IMR-90 (cell line): Measurements from ENCODE around the gene COL24A1. TPM values are rescaled to one million over a fixed set of nuclear protein-coding genes. Genes with fewer than 3 reads are reported as not detected.

Source experiments
- ATAC-seq: fragments of 200-7000 bp; cut with Tn5 transposase; 2 replicates; pipeline ENCODE4 v1.9.1; 2020; ENCODE audit warnings: low read depth, mild to moderate bottlenecking, moderate library complexity
- BruUV-seq: library from RNA; stranded (reverse); fragments of 400-500 nt; replicated peaks from 2 replicates; lab custom pipeline; 2021; lab: Mats Ljungman, UMichigan
- CTCF ChIA-PET: fragments of 300-600 bp; formaldehyde crosslinking; extraction: SDS; loops from one replicate; lab custom pipeline; 2021; ENCODE audit warnings: antibody characterized with exemption; lab: Yijun Ruan, JAX
- POLR2A ChIA-PET: fragments of 300-600 bp; sonication (Branson Sonifier 250); formaldehyde crosslinking; loops from one replicate; lab custom pipeline; 2022; ENCODE audit warnings: antibody characterized with exemption; ENCODE audit not compliant: unreplicated experiment; lab: Charles Lee
- DNase-seq: peaks from one replicate; pipeline ENCODE4 v3.0.0; 2013
- H2AFZ ChIP-seq: replicated peaks from 2 replicates; pipeline ENCODE3; 2013; ENCODE audit warnings: low read length, mild to moderate bottlenecking; ENCODE audit not compliant: poor library complexity
- H2AK5ac ChIP-seq: 2 replicates; pipeline ENCODE4 v1.6.1; 2013; ENCODE audit warnings: low read depth, low read length, inconsistent platforms
- H2AK9ac ChIP-seq: replicated peaks from 2 replicates; pipeline ENCODE3; 2013; ENCODE audit warnings: mild to moderate bottlenecking, low read depth, low read length, moderate library complexity; ENCODE audit not compliant: poor library complexity
- H2BK120ac ChIP-seq: 2 replicates; pipeline ENCODE4 v1.6.1; 2013; ENCODE audit warnings: low read depth, low read length, inconsistent platforms
- H2BK15ac ChIP-seq: 3 replicates; pipeline ENCODE4 v1.6.1; 2013; ENCODE audit warnings: low read depth, low read length, inconsistent platforms
- H2BK20ac ChIP-seq: 2 replicates; pipeline ENCODE4 v1.6.1; 2013; ENCODE audit warnings: low read depth, mild to moderate bottlenecking, inconsistent platforms, low read length, moderate library complexity
- H2BK5ac ChIP-seq: 2 replicates; pipeline ENCODE4 v1.6.1; 2013; ENCODE audit warnings: mild to moderate bottlenecking, low read depth, low read length, inconsistent platforms; ENCODE audit not compliant: poor library complexity, severe bottlenecking
- H3K14ac ChIP-seq: replicated peaks from 2 replicates; pipeline ENCODE4 v1.6.1; 2013; ENCODE audit warnings: low read depth, low read length, inconsistent platforms
- H3K18ac ChIP-seq: 2 replicates; pipeline ENCODE4 v1.6.1; 2013; ENCODE audit warnings: low read depth, low read length, control low read depth
- H3K23ac ChIP-seq: 2 replicates; pipeline ENCODE4 v1.6.1; 2013; ENCODE audit warnings: low read depth, low read length, inconsistent platforms
- H3K27ac ChIP-seq: 2 replicates; pipeline ENCODE4 v1.5.1; 2013; ENCODE audit warnings: mild to moderate bottlenecking, control low read depth, low read length; ENCODE audit not compliant: insufficient read depth
- H3K27me3 ChIP-seq: 2 replicates; pipeline ENCODE4 v1.6.1; 2013; ENCODE audit warnings: low read length; ENCODE audit not compliant: control insufficient read depth, insufficient read depth
- H3K36me3 ChIP-seq: 2 replicates; pipeline ENCODE4 v1.6.1; 2013; ENCODE audit warnings: low read length, mixed read lengths; ENCODE audit not compliant: control insufficient read depth, insufficient read depth
- H3K4ac ChIP-seq: 2 replicates; pipeline ENCODE4 v1.6.1; 2013; ENCODE audit warnings: low read depth, low read length, inconsistent platforms
- H3K4me1 ChIP-seq: 2 replicates; pipeline ENCODE4 v1.6.1; 2013; ENCODE audit warnings: low read length, mixed read lengths; ENCODE audit not compliant: control insufficient read depth, insufficient read depth
- H3K4me2 ChIP-seq: 2 replicates; pipeline ENCODE4 v1.6.1; 2013; ENCODE audit warnings: low read depth, mild to moderate bottlenecking, control low read depth, low read length, moderate library complexity
- H3K4me3 ChIP-seq: 2 replicates; pipeline ENCODE4 v1.5.1; 2013; ENCODE audit warnings: low read depth, mild to moderate bottlenecking, control low read depth, low read length, moderate library complexity; ENCODE audit not compliant: insufficient read depth
- H3K56ac ChIP-seq: 2 replicates; pipeline ENCODE4 v1.6.1; 2013; ENCODE audit warnings: low read length, inconsistent platforms; ENCODE audit not compliant: insufficient read depth; ENCODE audit errors: extremely low read depth
- H3K79me1 ChIP-seq, 2 experiments: 2 replicates each; pipeline ENCODE4 v1.6.1; 2013; ENCODE audit warnings: low read length in 2 of 2, inconsistent platforms in 1 of 2, low read depth in 1 of 2
- H3K9ac ChIP-seq: 2 replicates; pipeline ENCODE4 v1.6.1; 2013; ENCODE audit warnings: low read depth, low read length, control low read depth
- H3K9me1 ChIP-seq: 2 replicates; pipeline ENCODE4 v1.6.1; 2013; ENCODE audit warnings: low read length, inconsistent platforms; ENCODE audit not compliant: insufficient read depth
- H3K9me3 ChIP-seq: 2 replicates; pipeline ENCODE4 v1.6.1; 2013; ENCODE audit warnings: low read length; ENCODE audit not compliant: control insufficient read depth, insufficient read depth
- H4K20me1 ChIP-seq: 2 replicates; pipeline ENCODE4 v1.6.1; 2013; ENCODE audit warnings: low read length, inconsistent platforms; ENCODE audit not compliant: insufficient read depth
- H4K5ac ChIP-seq: 2 replicates; pipeline ENCODE4 v1.6.1; 2013; ENCODE audit warnings: mild to moderate bottlenecking, low read depth, low read length, control low read depth
- H4K8ac ChIP-seq, 2 experiments: 2 replicates each; pipeline ENCODE4 v1.6.1; 2013; ENCODE audit warnings: low read depth in 2 of 2, low read length in 2 of 2, control low read depth in 1 of 2, inconsistent platforms in 1 of 2
- H4K91ac ChIP-seq: 2 replicates; pipeline ENCODE4 v1.6.1; 2013; ENCODE audit warnings: low read depth, low read length, inconsistent platforms; ENCODE audit not compliant: insufficient read depth
- BHLHE40 ChIP-seq: fragments of 150-350 bp; IDR thresholded peaks from 2 replicates; pipeline ENCODE4 v1.6.1; 2016; ENCODE audit warnings: mild to moderate bottlenecking, low read depth, low read length
- CEBPB ChIP-seq: IDR thresholded peaks from 2 replicates; pipeline ENCODE4 v1.6.1; 2012; ENCODE audit warnings: low read depth, low read length, improper control_type of control experiment
- CHD1 ChIP-seq: IDR thresholded peaks from 2 replicates; pipeline ENCODE4 v1.6.1; 2012; ENCODE audit warnings: low read depth, low read length, improper control_type of control experiment
- CTCF ChIP-seq: conservative IDR thresholded peaks from 2 replicates; pipeline ENCODE4 v1.5.1; 2012; ENCODE audit warnings: mild to moderate bottlenecking, low read depth, low read length, improper control_type of control experiment
- ELK1 ChIP-seq: fragments of 150-350 bp; IDR thresholded peaks from 2 replicates; pipeline ENCODE4 v1.6.1; 2016; ENCODE audit warnings: low read depth, mild to moderate bottlenecking, low read length, moderate library complexity, borderline replicate concordance
- FOS ChIP-seq: fragments of 150-350 bp; IDR thresholded peaks from 2 replicates; pipeline ENCODE4 v1.6.1; 2016; ENCODE audit warnings: low read depth, low read length
- MAFK ChIP-seq: IDR thresholded peaks from 2 replicates; pipeline ENCODE4 v1.6.1; 2012; ENCODE audit warnings: low read depth, low read length, improper control_type of control experiment
- MAZ ChIP-seq: IDR thresholded peaks from 2 replicates; pipeline ENCODE4 v1.6.1; 2012; ENCODE audit warnings: low read depth, mild to moderate bottlenecking, low read length, improper control_type of control experiment, moderate library complexity, borderline replicate concordance
- MXI1 ChIP-seq: IDR thresholded peaks from 2 replicates; pipeline ENCODE4 v1.6.1; 2012; ENCODE audit warnings: low read depth, mild to moderate bottlenecking, low read length, moderate library complexity, borderline replicate concordance
- NFE2L2 ChIP-seq: fragments of 150-350 bp; IDR thresholded peaks from 2 replicates; pipeline ENCODE4 v1.6.1; 2016; ENCODE audit warnings: low read depth, mild to moderate bottlenecking, low read length
- POLR2A ChIP-seq: IDR thresholded peaks from 2 replicates; pipeline ENCODE4 v1.6.1; 2012; ENCODE audit warnings: mild to moderate bottlenecking, low read depth, low read length
- RAD21 ChIP-seq: IDR thresholded peaks from 2 replicates; pipeline ENCODE4 v1.6.1; 2012; ENCODE audit warnings: low read length, improper control_type of control experiment
- RCOR1 ChIP-seq: IDR thresholded peaks from 2 replicates; pipeline ENCODE4 v1.6.1; 2012; ENCODE audit warnings: mild to moderate bottlenecking, low read length, improper control_type of control experiment; ENCODE audit not compliant: insufficient replicate concordance
- RFX5 ChIP-seq: IDR thresholded peaks from 2 replicates; pipeline ENCODE4 v1.8.0; 2012; ENCODE audit warnings: low read depth, mild to moderate bottlenecking, low read length, moderate library complexity
- SMC3 ChIP-seq: fragments of 150-350 bp; IDR thresholded peaks from 2 replicates; pipeline ENCODE4 v1.6.1; 2016; ENCODE audit warnings: low read depth, mild to moderate bottlenecking, antibody characterized with exemption, low read length, moderate library complexity
- USF2 ChIP-seq: fragments of 150-350 bp; IDR thresholded peaks from 2 replicates; pipeline ENCODE4 v1.6.1; 2017; ENCODE audit warnings: mild to moderate bottlenecking, antibody characterized with exemption, low read length, low read depth
- WGBS, 2 experiments: methylation state at CpG; one replicate each; pipeline versions ENCODE4 v1.1.5 to v1.1.7; 2013; ENCODE audit warnings: missing lambda C conversion rate in 2 of 2; ENCODE audit not compliant: insufficient read length in 1 of 2; ENCODE audit errors: extremely low coverage in 2 of 2; 5-methylcytosine and 5-hydroxymethylcytosine counted together
- dilution Hi-C: fragments of 300-500 bp; cut with HindIII; formaldehyde crosslinking; loops from one replicate; pipeline ENCODE4 v1.14.3; 2018; ENCODE audit warnings: low sequenced_read_pairs; ENCODE audit not compliant: unreplicated experiment
- in situ Hi-C: fragments of 300-500 bp; cut with MboI; formaldehyde crosslinking; loops from 3 replicates; pipeline ENCODE4 v1.14.3; 2019; ENCODE audit warnings: low sequenced_read_pairs, inconsistent platforms, mixed read lengths
- intact Hi-C: fragments of 100-400 bp; cut with micrococcal nuclease; formaldehyde crosslinking; loops from 2 replicates; pipeline ENCODE4 v1.10.0; 2022
- polyA plus RNA-seq, 3 experiments: library from polyadenylated mRNA; depleted of rRNA; stranded (reverse); fragments of >200 nt; gene quantifications; 2 replicates each; pipeline ENCODE4 v1.2.3, GENCODE V29; 2012; ENCODE audit warnings: low replicate concordance in 1 of 3
- total RNA-seq: library from RNA; depleted of rRNA; stranded (reverse); fragments of >200 nt; gene quantifications from 2 replicates; pipeline ENCODE4 v1.2.3, GENCODE V29; 2012

Gene COL24A1
- total and polyA plus RNA-seq, 2 of the 4 experiments (the other 2 are of a cell fraction) = 1.4 to 2.2 TPM

GRCh38 chr1:85962457-85962856 lies 194.1 kb downstream of the COL24A1 start:
- TF ChIP-seq MXI1 (no peak), MAFK (no peak), MAZ (no peak), ELK1 (no peak), USF2 (no peak), SMC3 (no peak), POLR2A (no peak), RFX5 (no peak), RAD21 (no peak), NFE2L2 (no peak), CHD1 (no peak), CTCF (no peak), FOS (no peak), CEBPB (no peak), RCOR1 (no peak), BHLHE40 (no peak)
- POLR2A ChIA-PET = no interaction called here
- intact Hi-C loops = no loop called here

More at GRCh38 chr1:85962457-85962856, 194.1 kb downstream of the COL24A1 start:
- no peak overlapping the region for H2BK15ac ChIP-seq
- no peak overlapping the region for H3K4me2 ChIP-seq
- no peak overlapping the region for H2BK120ac ChIP-seq
- no peaks in the 10 kb centered on the region for H3K27me3 ChIP-seq
- WGBS, 2 experiments = no CpG with 5 or more reads among the region's 2 CpGs
- no peak overlapping the region for H3K4me3 ChIP-seq
- H3K27ac ChIP-seq = no peak overlapping the region
- H3K56ac ChIP-seq = no peak overlapping the region
- H3K4ac ChIP-seq = no peak overlapping the region
- CTCF ChIA-PET = no interaction called here
- H2AK9ac ChIP-seq = no peak overlapping the region
- no peaks in the 10 kb centered on the region for H4K20me1 ChIP-seq
- no peaks in the 10 kb centered on the region for H3K9me1 ChIP-seq
- no peak overlapping the region for H4K91ac ChIP-seq
- H3K14ac ChIP-seq = no peak overlapping the region
- no peak overlapping the region for H3K23ac ChIP-seq
- H2AFZ ChIP-seq = no peak overlapping the region
- no peak overlapping the region for H2BK5ac ChIP-seq
- DNase-seq (no peak), ATAC-seq (no peak)
- H3K4me1 ChIP-seq = no peaks in the 10 kb centered on the region
- no peak overlapping the region for H3K18ac ChIP-seq
- H4K8ac ChIP-seq = no peak overlapping the region
- H3K79me1 ChIP-seq = no peaks in the 10 kb centered on the region
- no peaks in the 10 kb centered on the region for H3K9me3 ChIP-seq
- no peak overlapping the region for H4K5ac ChIP-seq
- no peak overlapping the region for H3K9ac ChIP-seq
- no TSS peak for BruUV-seq
- in situ Hi-C loops = no loop called here
- dilution Hi-C loops = no loop called here
- no peaks in the 10 kb centered on the region for H3K36me3 ChIP-seq
- no peak overlapping the region for H2AK5ac ChIP-seq
- no peak overlapping the region for H2BK20ac ChIP-seq
